ENCODE data around the gene DHRS13.
A peak's percentile ranks its signal among the peaks of the same experiment; 100 is the strongest.
"Not testable (repeated sequence)": the region's sequence is repeated elsewhere in the genome, so short reads cannot be mapped to it uniquely, and the experiment has no call there.

DHRS13 gene

GRCh38 chr17:28901866-28902818 is 737 bp downstream of the DHRS13 start:
- Mint-ChIP-seq H3K36me3 (peaks cover 40 to 58% of the 10 kb centered on the region in 2 donors), H3K4me1 (peaks cover 58 to 87% of the 10 kb centered on the region in 2 donors), H3K27ac (peak overlapping the region; percentile 84), H3K4me3 (peak overlapping the region; percentile 84 to 91), H3K9me3 (no peaks in the 10 kb centered on the region), H3K27me3 (no peaks in the 10 kb centered on the region)
- peak; percentile 33 to 44 for ATAC-seq (replicated peaks)
- DNase-seq, result no peak

GRCh38 chr17:28900986-28901726 is 1.7 kb downstream of the DHRS13 start:
- no peak for DNase-seq
- Mint-ChIP-seq H3K27me3 (no peaks in the 10 kb centered on the region), H3K27ac (peak overlapping the region; percentile 84), H3K4me3 (peak overlapping the region; percentile 84 to 91), H3K9me3 (no peaks in the 10 kb centered on the region), H3K4me1 (peaks cover 50 to 84% of the 10 kb centered on the region in 2 donors), H3K36me3 (peaks cover 40 to 49% of the 10 kb centered on the region in 2 donors)
- ATAC-seq (replicated peaks), result no peak

- ATAC-seq (replicated peaks) (no peak), DNase-seq (no peak)
- H3K4me1 Mint-ChIP-seq, result peaks cover 45 to 73% of the 10 kb centered on the region in 2 donors
- peaks cover 41 to 45% of the 10 kb centered on the region in 2 donors for H3K36me3 Mint-ChIP-seq
- no peaks in the 10 kb centered on the region for H3K27me3 Mint-ChIP-seq
- no peak overlapping the region for H3K4me3 Mint-ChIP-seq
- peak overlapping the region; percentile 65 for H3K27ac Mint-ChIP-seq
- no peaks in the 10 kb centered on the region for H3K9me3 Mint-ChIP-seq
Measured at GRCh38 chr17:28899212-28899815, 3.6 kb downstream of the DHRS13 start.

GRCh38 chr17:28898527-28898955 is 4.3 kb downstream of the DHRS13 start:
- DNase-seq (no peak), ATAC-seq (replicated peaks) (no peak)
- no peak overlapping the region for H3K27ac Mint-ChIP-seq
- H3K4me3 Mint-ChIP-seq, result no peak overlapping the region
- no peaks in the 10 kb centered on the region for H3K27me3 Mint-ChIP-seq
- H3K4me1 Mint-ChIP-seq, result peaks cover 46 to 73% of the 10 kb centered on the region in 2 donors
- H3K9me3 Mint-ChIP-seq, result no peaks in the 10 kb centered on the region
- H3K36me3 Mint-ChIP-seq, result peaks cover 39 to 41% of the 10 kb centered on the region in 2 donors

GRCh38 chr17:28897769-28898526 is 4.9 kb downstream of the DHRS13 start:
- no peak for DNase-seq
- ATAC-seq (replicated peaks), result peak; percentile 23 to 42
- H3K27ac Mint-ChIP-seq, result peak overlapping the region; percentile 99
- H3K4me1 Mint-ChIP-seq, result peaks cover 46 to 74% of the 10 kb centered on the region in 2 donors
- H3K27me3 Mint-ChIP-seq, result no peaks in the 10 kb centered on the region
- peaks cover 44 to 46% of the 10 kb centered on the region in 2 donors for H3K36me3 Mint-ChIP-seq
- H3K4me3 Mint-ChIP-seq, result peak overlapping the region; percentile 99 to 100
- no peaks in the 10 kb centered on the region for H3K9me3 Mint-ChIP-seq

- Mint-ChIP-seq H3K4me1 (peaks cover 49 to 79% of the 10 kb centered on the region in 2 donors), H3K27me3 (no peaks in the 10 kb centered on the region), H3K9me3 (no peaks in the 10 kb centered on the region), H3K27ac (peak within 1 kb of the TSS; percentile 99), H3K4me3 (peak within 1 kb of the TSS; percentile 99 to 100), H3K36me3 (peaks cover 44 to 49% of the 10 kb centered on the region in 2 donors)
- peak; percentile 69 to 71 for ATAC-seq (replicated peaks)
- peak; percentile 70 for DNase-seq
Measured at GRCh38 chr17:28896884-28897768, 5.8 kb downstream of the DHRS13 start, which contains the start of gene FLOT2. Gene FLOT2 (minus strand): TSS chr17:28897733. CDS start chr17:28897574, 159 bp downstream.

- H3K4me1 Mint-ChIP-seq, result peaks cover 48 to 79% of the 10 kb centered on the region in 2 donors
- no peaks in the 10 kb centered on the region for H3K9me3 Mint-ChIP-seq
- no peaks in the 10 kb centered on the region for H3K27me3 Mint-ChIP-seq
- H3K4me3 Mint-ChIP-seq, result peak overlapping the region; percentile 99 to 100
- H3K27ac Mint-ChIP-seq, result peak overlapping the region; percentile 99
- peaks cover 46 to 49% of the 10 kb centered on the region in 2 donors for H3K36me3 Mint-ChIP-seq
- peak in 1 of 2 donors; percentile 4 for ATAC-seq (replicated peaks)
- DNase-seq, result no peak
Measured at GRCh38 chr17:28896491-28896883, 6.4 kb downstream of the DHRS13 start.

- Mint-ChIP-seq H3K9me3 (no peaks in the 10 kb centered on the region), H3K4me3 (peak overlapping the region; percentile 99 to 100), H3K4me1 (peaks cover 51 to 79% of the 10 kb centered on the region in 2 donors), H3K36me3 (peaks cover 50 to 53% of the 10 kb centered on the region in 2 donors), H3K27me3 (no peaks in the 10 kb centered on the region), H3K27ac (peak overlapping the region; percentile 99)
- no peak for ATAC-seq (replicated peaks)
- no peak for DNase-seq
Measured at GRCh38 chr17:28895794-28896447, 7.0 kb downstream of the DHRS13 start.

GRCh38 chr17:28893248-28894183 is 9.4 kb downstream of the DHRS13 start:
- H3K9me3 Mint-ChIP-seq, result not testable (repeated sequence)

GRCh38 chr17:28892024-28892423 is 10.9 kb downstream of the DHRS13 start:
- Mint-ChIP-seq H3K27ac (peak overlapping the region; percentile 99), H3K4me1 (peaks cover 56 to 87% of the 10 kb centered on the region in 2 donors), H3K36me3 (peaks cover 34 to 50% of the 10 kb centered on the region in 2 donors), H3K4me3 (peak overlapping the region; percentile 46 to 50), H3K27me3 (no peaks in the 10 kb centered on the region), H3K9me3 (no peaks in the 10 kb centered on the region)
- ATAC-seq (replicated peaks) (no peak), DNase-seq (no peak)

More at GRCh38 chr17:28893248-28894183, 9.4 kb downstream of the DHRS13 start:
- Mint-ChIP-seq H3K4me3 (peak overlapping the region; percentile 81 to 89), H3K4me1 (peaks cover 48 to 84% of the 10 kb centered on the region in 2 donors), H3K27ac (peak overlapping the region; percentile 99), H3K36me3 (peaks cover 39 to 49% of the 10 kb centered on the region in 2 donors)
- DNase-seq, result peak; percentile 76
- ATAC-seq (replicated peaks), result peak; percentile 7 to 13
- H3K27me3 Mint-ChIP-seq, result not testable (repeated sequence)

- peaks cover 62 to 89% of the 10 kb centered on the region in 2 donors for H3K4me1 Mint-ChIP-seq
- no peak for DNase-seq
- no peaks in the 10 kb centered on the region for H3K27me3 Mint-ChIP-seq
- H3K9me3 Mint-ChIP-seq, result no peaks in the 10 kb centered on the region
- H3K4me3 Mint-ChIP-seq, result peak overlapping the region; percentile 46 to 87
- peak overlapping the region; percentile 99 for H3K27ac Mint-ChIP-seq
- peaks cover 28 to 56% of the 10 kb centered on the region in 2 donors for H3K36me3 Mint-ChIP-seq
- no peak for ATAC-seq (replicated peaks)
Measured at GRCh38 chr17:28891201-28891600, 11.7 kb downstream of the DHRS13 start.
